SH-SY5Y (cell line): ENCODE data around the gene ARHGAP32.

Source experiments
- GATA2 ChIP-seq: IDR thresholded peaks from 2 replicates; pipeline ENCODE4 v1.6.1; 2011; ENCODE audit warnings: mild to moderate bottlenecking, low read depth, low read length
- GATA3 ChIP-seq: IDR thresholded peaks from 2 replicates; pipeline ENCODE4 v1.6.1; 2011; ENCODE audit warnings: low read depth, mild to moderate bottlenecking, low read length, moderate library complexity

GRCh38 chr11:128931066-128931465 is 261.1 kb downstream of the ARHGAP32 start:
- TF ChIP-seq GATA2 (no peak), GATA3 (no peak)
